GM18951 (cell line): Measurements from ENCODE around the gene CFAP221.
"Not testable (repeated sequence)": the region's sequence is repeated elsewhere in the genome, so short reads cannot be mapped to it uniquely, and the experiment has no call there.

ENCODE experiments used
- POLR2A ChIP-seq: IDR thresholded peaks from 4 replicates; pipeline ENCODE4 v1.6.1; 2011; ENCODE audit warnings: mild to moderate bottlenecking; ENCODE audit not compliant: insufficient read length, insufficient read depth; ENCODE audit errors: extremely low read depth
- in situ Hi-C: fragments of 300-500 bp; cut with MboI; formaldehyde crosslinking; loops from one replicate; pipeline ENCODE4 v1.12.0; 2022; ENCODE audit warnings: low sequenced_read_pairs, mixed read lengths, inconsistent platforms; ENCODE audit not compliant: unreplicated experiment

Gene CFAP221

DNA sequence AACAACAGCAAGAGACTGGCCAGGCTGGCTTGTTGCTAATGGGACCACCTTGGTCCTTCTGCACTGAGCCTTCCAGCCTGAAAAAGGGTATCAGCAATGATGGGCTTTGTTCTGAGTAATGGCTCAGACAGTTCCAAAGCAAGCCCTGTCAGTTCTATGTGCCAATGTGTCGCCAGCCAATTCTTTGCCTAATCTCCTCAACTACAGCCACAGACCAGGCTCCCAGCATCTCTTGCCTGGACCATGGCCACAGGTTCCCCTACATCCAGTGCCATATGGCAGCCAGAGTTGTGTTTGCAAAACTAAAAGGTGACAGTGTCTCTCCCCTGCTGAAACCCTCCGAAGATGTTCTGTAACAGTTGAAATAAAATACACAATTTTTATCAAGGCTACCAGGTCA, 73.2 kb downstream of the CFAP221 start:
- TF ChIP-seq POLR2A, result no peak

DNA sequence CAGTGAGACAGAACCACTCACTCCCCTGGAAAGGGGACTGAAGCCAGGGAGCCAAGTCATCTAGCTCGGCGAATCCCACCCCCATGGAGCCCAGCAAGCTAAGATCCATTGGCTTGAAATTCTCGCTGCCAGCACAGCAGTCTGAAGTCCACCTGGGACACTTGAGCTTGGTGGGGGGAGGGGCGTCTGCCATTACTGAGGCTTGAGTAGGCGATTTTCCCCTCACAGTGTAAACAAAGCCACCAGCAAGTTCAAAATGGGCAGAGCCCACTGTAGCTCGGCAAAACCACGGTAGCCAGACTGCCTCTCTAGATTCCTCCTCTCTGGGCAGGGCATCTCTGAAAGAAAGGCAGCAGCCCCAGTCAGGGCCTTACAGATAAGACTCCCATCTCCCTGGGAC, 74.5 kb downstream of the CFAP221 start:
- in situ Hi-C loops, result not testable (repeated sequence)

More for the DNA sequence above, 73.2 kb downstream of the CFAP221 start:
- in situ Hi-C loops, result no loop called here

DNA sequence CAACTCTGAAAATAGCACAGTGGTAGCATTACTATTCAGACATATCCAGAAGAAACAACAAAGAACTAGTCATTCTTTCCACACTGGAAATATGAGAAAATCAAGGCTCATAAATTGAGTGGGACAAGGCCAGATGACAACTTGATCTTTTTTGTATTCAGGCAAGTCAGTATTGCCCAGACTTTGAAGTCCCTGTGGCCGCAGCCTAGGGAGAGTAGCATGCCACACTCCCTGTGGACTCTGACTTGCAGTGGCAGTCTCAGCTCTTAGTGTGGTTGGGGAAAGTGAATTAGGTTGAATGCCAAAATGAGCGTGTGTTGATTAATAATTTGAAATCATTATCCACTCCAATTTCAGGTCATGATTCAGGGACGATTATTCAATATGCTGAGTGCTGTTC, 81.0 kb downstream of the CFAP221 start:
- in situ Hi-C loops, result no loop called here

DNA sequence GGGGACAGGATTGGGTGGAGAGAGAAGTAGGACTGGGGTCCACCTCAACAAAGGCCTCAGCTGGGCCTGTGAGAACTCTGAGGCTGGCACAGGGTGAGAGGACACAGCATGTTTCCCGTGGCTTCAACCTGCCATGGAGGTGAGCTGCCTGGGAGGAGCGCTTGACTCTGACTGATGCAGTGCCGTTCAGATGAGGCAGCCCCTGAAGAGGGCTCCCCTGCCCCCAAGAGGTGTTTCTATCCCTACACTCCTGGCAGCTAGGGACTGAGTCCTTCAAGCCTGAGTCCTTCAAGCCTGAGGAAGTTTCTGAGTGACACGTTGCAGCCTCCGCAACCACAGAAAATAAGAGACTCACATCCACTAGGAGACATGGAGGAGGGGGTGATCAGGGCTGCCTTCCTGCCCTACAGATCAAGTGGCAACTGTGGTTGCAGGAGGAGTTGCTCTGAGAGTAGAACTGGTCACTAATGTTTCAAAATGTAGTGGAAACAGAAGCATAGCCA, 85.1 kb downstream of the CFAP221 start:
- in situ Hi-C loops, result no loop called here
- no peak for TF ChIP-seq POLR2A

More for the DNA sequence above, 81.0 kb downstream of the CFAP221 start:
- TF ChIP-seq POLR2A, result no peak

DNA sequence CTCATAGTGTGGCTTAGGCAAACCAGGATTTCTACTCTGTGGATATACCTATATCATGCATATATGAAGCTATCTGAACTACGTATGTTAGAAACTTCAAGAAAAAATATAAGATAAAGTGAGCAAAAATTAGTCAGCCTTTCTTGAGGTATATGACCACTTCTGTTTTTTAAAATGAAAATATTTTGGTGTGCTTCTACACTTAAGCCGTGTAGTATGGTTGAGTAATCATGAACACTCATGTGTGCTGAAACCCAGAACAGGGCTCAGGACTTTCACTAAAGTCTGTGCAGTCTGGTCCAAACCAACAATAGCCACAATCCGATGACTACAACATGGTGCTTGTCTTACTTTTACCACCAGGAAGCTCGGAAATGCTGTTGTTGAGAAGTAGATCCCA, 85.9 kb downstream of the CFAP221 start:
- in situ Hi-C loops, result no loop called here

DNA sequence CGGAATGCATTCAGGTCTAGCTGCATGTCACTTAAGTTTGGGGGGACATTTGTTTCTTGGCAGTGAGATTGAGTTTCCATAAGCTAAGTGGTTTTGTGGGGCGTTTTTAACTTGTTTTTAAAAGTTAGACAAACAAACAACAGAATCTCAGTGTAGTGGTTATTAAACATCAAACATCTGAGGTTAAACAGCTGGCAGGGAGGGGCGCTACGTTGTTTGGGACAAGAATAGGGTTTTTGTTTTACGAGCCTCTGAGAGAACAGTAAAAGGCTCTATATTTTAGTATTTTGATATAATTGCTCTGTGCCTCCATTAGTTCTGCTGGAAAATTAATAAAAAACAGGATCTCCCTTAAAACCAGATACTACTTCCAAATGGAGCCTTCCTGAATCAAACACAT, 93.1 kb downstream of the CFAP221 start:
- TF ChIP-seq POLR2A, result no peak
- in situ Hi-C loops, result no loop called here

More for the DNA sequence above, 85.9 kb downstream of the CFAP221 start:
- TF ChIP-seq POLR2A, result no peak

DNA sequence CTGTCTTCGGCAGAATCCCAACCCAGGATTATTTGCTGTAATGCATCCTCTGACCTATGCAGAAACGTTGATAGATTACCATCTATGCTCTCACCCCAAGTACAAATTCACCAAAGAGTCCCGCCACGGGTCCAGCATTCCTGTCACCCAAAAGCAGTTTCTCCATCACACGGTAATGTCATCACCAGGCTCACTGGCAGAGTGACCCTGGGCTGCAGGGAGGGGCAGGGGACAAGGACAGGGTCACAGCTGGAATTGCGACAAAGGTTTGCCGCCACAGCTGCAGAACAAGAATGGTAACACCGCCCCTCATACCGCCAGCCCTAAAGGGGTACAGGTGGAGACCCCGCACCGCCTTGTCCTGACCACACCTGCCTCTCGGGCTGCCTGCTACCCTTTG, 94.0 kb downstream of the CFAP221 start:
- TF ChIP-seq POLR2A, result no peak
- in situ Hi-C loops, result no loop called here

DNA sequence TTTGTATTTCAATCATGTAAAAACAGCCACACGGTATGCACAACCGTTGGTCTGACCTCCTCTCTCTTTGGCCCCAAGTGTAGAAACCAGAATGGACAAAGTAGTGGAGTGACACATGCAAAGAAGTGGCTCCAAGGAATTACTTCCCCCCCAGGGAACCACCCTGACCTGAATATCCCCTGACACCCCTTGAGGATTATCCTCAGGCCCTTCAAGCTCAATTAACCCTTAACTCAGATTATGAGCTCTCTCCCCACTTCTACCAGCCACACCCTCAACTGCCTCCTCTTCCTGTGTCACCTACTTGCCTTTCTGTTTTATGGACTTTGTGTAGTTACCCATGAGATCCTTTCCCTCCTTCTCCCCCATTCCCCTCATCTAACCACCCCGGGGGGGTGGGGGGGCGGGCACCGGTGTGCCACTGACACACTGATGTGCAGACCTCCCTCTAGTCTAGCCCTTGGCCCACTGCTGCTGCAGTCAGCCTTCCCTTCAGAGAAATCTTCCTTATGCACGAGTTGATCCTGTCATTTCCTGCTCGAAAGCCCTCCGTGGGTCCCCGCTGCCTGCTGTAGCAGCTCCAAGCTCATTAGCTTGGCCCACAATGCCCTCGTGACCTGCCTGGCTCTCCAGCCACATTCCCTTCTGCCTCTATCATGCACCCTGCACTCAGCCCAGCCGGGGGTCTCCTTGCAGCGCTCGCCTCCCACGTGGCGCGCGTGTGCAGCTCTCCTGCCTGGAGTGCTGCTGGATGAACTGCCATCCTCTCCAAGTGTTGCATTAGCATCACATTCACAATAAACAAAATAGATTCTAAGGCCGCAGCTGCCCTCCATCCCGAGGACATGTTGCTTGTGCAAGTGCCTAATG, 94.7 kb downstream of the CFAP221 start:
- no peak for TF ChIP-seq POLR2A
- in situ Hi-C loops, result no loop called here

DNA sequence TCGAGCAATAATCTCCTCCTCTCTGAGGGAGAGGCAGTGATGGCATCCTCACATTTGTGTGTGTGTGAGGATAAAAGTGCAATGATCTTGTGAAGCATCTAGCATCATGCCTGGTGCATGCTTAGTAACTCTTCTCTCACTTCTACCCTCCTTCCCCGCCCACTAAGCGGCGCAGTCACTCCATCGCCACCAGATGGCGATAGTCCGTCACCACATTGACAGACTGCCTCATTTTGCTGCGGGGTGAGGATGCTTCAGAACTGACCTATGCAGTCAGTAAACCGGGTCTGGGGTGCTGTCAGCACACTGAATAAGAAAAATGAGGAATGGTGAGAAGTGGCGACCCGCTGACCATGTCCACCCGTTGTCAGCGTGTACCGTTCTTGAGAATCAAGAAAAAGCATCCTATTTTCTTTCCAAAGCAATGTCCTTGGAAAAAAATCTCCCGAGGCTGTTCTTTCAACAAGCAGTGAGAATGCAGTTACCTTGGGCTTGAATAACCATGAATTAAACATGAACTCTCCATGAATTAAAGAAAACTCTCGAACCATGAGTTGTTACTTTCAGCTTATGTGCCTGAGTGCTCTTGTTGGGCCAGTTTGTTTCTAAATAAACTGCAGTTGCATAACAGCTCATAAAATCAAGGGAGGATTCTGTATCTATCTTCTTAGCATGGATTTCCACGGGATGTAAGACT, 97.5 kb downstream of the CFAP221 start:
- no peak for TF ChIP-seq POLR2A

DNA sequence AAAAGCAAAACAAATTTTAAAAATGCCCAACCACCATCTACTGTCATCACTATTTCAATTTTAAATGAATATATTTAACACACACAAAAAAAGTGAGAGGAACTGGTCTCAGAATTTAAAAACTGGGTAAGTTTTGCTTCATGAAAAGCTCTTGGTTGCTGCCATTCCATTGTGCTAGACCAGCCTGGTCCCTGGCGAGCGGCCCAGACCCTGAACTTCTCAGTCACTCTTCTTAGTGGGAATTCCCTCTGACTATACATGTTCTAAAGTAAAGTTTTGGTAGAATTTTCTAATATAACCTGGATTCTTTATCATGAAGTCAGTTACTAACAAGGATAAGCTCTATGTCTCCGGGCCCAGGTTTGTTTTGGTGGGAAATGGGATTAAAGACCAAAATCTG, 99.9 kb downstream of the CFAP221 start:
- in situ Hi-C loops, result no loop called here
- TF ChIP-seq POLR2A, result no peak

More for the DNA sequence above, 97.5 kb downstream of the CFAP221 start:
- in situ Hi-C loops, result no loop called here

DNA sequence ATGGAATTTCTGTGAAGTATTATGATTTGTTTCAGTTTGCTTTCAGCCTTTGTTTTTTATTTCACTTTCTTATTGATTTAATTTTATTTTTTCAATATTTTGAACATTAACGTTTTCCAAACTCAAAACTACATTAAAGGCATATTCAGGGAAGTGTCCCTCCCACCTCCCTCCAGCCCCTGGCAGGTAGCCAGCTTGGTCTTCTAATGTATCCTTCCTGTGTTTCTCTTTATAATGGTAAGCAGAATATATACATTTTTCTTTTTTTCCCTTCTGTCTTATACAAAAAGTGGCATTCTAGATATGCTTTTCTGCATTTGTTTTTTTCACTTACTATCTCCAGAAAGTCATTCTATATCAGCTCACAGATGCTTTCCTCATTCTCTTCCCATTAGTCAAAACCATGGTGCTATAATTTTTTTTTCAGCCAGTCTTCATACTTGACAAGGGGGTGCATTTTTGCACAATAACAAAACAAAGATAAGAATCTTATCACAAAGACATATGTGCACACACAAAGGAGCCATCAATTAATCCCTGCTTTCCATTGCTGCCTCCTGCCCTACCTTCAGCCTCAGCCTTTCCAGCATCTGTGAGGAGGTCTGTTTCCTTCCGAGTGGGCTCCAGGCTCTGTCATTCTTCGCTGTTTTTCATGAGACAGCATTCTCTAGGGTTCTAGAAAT, 101.1 kb downstream of the CFAP221 start:
- in situ Hi-C loops, result no loop called here
- TF ChIP-seq POLR2A, result no peak

DNA sequence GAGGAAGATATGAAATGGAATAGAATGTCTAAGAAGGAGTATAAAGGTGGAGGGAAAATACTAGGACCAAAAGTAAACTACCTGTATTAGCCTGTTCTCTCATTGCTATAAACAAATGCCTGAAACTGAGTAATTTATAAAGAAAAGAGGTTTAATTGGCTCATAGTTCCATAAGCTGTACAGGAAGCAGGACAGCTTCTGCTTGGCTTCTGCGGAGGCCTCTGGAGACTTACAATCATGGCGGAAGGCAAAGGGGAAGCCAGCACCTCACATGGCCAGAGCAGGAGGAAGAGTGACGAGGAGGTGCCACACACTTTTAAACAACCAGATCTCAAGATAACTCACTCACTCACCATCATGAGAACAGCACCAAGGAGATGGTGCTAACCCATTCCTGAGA, 101.9 kb downstream of the CFAP221 start:
- in situ Hi-C loops, result no loop called here
- no peak for TF ChIP-seq POLR2A

DNA sequence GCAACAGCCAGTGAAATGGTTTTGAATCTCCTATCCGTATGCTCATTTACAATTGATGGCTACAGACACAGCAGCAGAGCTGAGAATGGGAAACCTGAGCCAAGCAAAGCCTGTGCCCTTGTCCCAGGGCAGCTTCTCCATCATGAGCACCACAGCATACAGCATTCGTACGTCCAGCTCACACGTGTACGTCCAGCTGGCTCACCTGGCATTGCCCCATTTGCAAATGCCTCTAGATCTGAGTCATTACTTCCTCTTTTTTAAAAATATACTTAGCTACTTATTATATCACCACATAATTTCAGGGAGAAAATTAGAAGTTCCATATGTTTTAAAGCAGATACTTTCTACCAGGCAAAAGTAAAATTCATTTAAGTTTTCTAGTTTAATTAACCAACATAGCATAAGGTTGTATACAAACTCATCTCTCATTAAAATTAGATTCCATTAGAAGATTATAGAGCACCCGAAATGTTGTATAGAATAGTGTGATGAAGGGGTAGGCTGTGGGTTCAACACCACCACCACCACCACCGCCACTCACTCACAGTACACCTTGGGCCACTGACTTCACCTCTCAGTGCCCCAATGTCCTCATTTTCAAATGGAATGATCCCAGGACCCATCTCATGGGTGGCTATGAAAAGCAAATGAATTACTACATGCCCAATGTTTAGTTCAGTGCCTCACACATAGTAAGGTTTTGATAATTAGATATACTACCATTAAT, 103.4 kb downstream of the CFAP221 start:
- in situ Hi-C loops, result no loop called here
- TF ChIP-seq POLR2A, result no peak
